ENCODE measurements around the gene RPTOR. TPM values are rescaled to one million over a fixed set of nuclear protein-coding genes. Genes with fewer than 3 reads are reported as not detected.
A peak's percentile ranks its signal among the peaks of the same experiment; 100 is the strongest.
"Not testable (repeated sequence)": the region's sequence is repeated elsewhere in the genome, so short reads cannot be mapped to it uniquely, and the experiment has no call there.

The RPTOR gene
- total and polyA plus RNA-seq, 2 experiments from 2014 or later, result 13.2 to 37.9 TPM

- peaks cover 59% of the 10 kb centered on the region for H3K27me3 ChIP-seq
- TF ChIP-seq, protein P1, sequence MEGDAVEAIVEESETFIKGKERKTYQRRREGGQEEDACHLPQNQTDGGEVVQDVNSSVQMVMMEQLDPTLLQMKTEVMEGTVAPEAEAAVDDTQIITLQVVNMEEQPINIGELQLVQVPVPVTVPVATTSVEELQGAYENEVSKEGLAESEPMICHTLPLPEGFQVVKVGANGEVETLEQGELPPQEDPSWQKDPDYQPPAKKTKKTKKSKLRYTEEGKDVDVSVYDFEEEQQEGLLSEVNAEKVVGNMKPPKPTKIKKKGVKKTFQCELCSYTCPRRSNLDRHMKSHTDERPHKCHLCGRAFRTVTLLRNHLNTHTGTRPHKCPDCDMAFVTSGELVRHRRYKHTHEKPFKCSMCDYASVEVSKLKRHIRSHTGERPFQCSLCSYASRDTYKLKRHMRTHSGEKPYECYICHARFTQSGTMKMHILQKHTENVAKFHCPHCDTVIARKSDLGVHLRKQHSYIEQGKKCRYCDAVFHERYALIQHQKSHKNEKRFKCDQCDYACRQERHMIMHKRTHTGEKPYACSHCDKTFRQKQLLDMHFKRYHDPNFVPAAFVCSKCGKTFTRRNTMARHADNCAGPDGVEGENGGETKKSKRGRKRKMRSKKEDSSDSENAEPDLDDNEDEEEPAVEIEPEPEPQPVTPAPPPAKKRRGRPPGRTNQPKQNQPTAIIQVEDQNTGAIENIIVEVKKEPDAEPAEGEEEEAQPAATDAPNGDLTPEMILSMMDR (IDR thresholded peaks at IDR 0.05; ENCODE audit: low read depth, low read length), result no peak
- no peak overlapping the region for H3K4me3 ChIP-seq
- H3K9me3 ChIP-seq (ENCODE audit: low read depth), result no peaks in the 10 kb centered on the region
- no peaks in the 10 kb centered on the region for H3K36me3 ChIP-seq
- DNase-seq (ENCODE audit: low read depth in 1 of 2, low spot score in 1 of 2), result peak in 1 of 2 donors; percentile 19
- no peak overlapping the region for H3K27ac ChIP-seq
- no peaks in the 10 kb centered on the region for H3K4me1 ChIP-seq (ENCODE audit: low read depth)
These were observed 39.8 kb upstream of the RPTOR start for GRCh38 chr17:80504686-80505413.

- not testable (repeated sequence) for H3K4me3 ChIP-seq; H3K4me1 ChIP-seq (ENCODE audit: low read depth); DNase-seq (ENCODE audit: low read depth in 1 of 2, low spot score in 1 of 2); H3K36me3 ChIP-seq; H3K9me3 ChIP-seq (ENCODE audit: low read depth); H3K27ac ChIP-seq
- H3K27me3 ChIP-seq, result peaks cover 76% of the 10 kb centered on the region
These were observed 37.5 kb upstream of the RPTOR start for GRCh38 chr17:80507177-80507576.

DNA sequence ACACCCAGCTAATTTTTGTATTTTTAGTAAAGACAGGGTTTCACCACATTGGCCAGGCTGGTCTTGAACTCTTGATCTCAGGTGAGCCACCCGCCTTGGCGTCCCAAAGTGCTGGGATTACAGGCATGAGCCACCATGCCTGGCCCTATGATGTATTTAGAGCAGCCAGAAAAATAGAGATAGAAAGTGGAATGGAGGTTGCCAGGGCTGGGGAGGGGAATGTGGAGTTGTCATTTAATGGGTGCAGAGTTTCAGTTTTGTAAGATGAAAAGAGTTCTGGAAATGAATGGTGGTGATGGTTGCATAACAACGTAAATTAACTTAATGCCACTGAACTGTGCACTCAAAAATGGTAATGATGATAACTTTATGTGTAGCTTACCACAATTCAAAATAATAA is 36.7 kb upstream of the RPTOR start:
- Histone ChIP-seq H3K27me3 (peaks cover 84% of the 10 kb centered on the region), H3K9me3 (ENCODE audit: low read depth) (no peaks in the 10 kb centered on the region), H3K4me1 (ENCODE audit: low read depth) (no peaks in the 10 kb centered on the region), H3K27ac (no peak overlapping the region), H3K4me3 (no peak overlapping the region), H3K36me3 (no peaks in the 10 kb centered on the region)
- no peak for DNase-seq (ENCODE audit: low read depth in 1 of 2, low spot score in 1 of 2)
- TF ChIP-seq, protein P1 (IDR thresholded peaks at IDR 0.05; ENCODE audit: low read depth, low read length), result no peak

GRCh38 chr17:80509311-80509710 is 35.3 kb upstream of the RPTOR start:
- Histone ChIP-seq H3K4me3 (no peak overlapping the region), H3K27ac (no peak overlapping the region), H3K36me3 (no peaks in the 10 kb centered on the region), H3K27me3 (peaks cover 90% of the 10 kb centered on the region), H3K9me3 (ENCODE audit: low read depth) (no peaks in the 10 kb centered on the region), H3K4me1 (ENCODE audit: low read depth) (no peaks in the 10 kb centered on the region)
- no peak for DNase-seq (ENCODE audit: low read depth in 1 of 2, low spot score in 1 of 2)
- TF ChIP-seq, protein P1 (IDR thresholded peaks at IDR 0.05; ENCODE audit: low read depth, low read length), result no peak

GRCh38 chr17:80510132-80510531 is 34.5 kb upstream of the RPTOR start:
- TF ChIP-seq, protein P1 (IDR thresholded peaks at IDR 0.05; ENCODE audit: low read depth, low read length), result no peak
- Histone ChIP-seq H3K36me3 (no peaks in the 10 kb centered on the region), H3K9me3 (ENCODE audit: low read depth) (no peaks in the 10 kb centered on the region), H3K27me3 (peaks cover 82% of the 10 kb centered on the region), H3K4me3 (no peak overlapping the region), H3K4me1 (ENCODE audit: low read depth) (no peaks in the 10 kb centered on the region), H3K27ac (no peak overlapping the region)
- no peak for DNase-seq (ENCODE audit: low read depth in 1 of 2, low spot score in 1 of 2)

DNA sequence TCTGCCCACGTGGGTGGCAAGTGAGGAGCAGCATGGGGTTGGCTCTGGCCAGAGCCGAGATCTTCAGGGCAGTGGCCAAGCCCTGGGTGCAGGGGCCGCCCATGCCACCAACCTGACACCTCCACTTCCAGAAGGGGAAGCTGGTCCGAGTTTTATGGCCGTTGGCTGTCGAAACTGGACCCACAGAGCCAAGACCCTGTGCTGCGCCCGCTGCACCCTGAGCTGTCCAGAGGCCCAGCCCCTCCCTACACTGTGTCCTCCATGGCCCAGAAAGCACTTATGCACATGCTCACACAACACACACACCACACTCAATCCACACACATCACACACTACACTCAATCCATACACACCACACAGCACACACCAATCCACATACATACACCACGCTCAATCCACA is 33.9 kb upstream of the RPTOR start:
- Histone ChIP-seq H3K9me3 (ENCODE audit: low read depth) (no peaks in the 10 kb centered on the region), H3K27ac (no peak overlapping the region), H3K4me1 (ENCODE audit: low read depth) (no peaks in the 10 kb centered on the region), H3K4me3 (no peak overlapping the region), H3K27me3 (peaks cover 76% of the 10 kb centered on the region), H3K36me3 (no peaks in the 10 kb centered on the region)
- DNase-seq (ENCODE audit: low read depth in 1 of 2, low spot score in 1 of 2), result no peak
- TF ChIP-seq, protein P1 (IDR thresholded peaks at IDR 0.05; ENCODE audit: low read depth, low read length), result no peak

Measured in cardiac muscle cell (in vitro differentiated cells and primary cell).